WI38 (cell line): ENCODE measurements around the gene CDH16.
"Not testable (repeated sequence)": the region's sequence is repeated elsewhere in the genome, so short reads cannot be mapped to it uniquely, and the experiment has no call there.

Source experiments
- H3K4me3 ChIP-seq: 2 replicates; pipeline ENCODE4 v1.5.1; 2011; ENCODE audit warnings: low read depth, mild to moderate bottlenecking, control low read depth, low read length
- TF ChIP-seq, protein P1 (sequence below): IDR thresholded peaks from 2 replicates; pipeline ENCODE4 v1.5.1; 2012; ENCODE audit warnings: low read depth, mild to moderate bottlenecking, control low read depth, low read length

The CDH16 gene

DNA sequence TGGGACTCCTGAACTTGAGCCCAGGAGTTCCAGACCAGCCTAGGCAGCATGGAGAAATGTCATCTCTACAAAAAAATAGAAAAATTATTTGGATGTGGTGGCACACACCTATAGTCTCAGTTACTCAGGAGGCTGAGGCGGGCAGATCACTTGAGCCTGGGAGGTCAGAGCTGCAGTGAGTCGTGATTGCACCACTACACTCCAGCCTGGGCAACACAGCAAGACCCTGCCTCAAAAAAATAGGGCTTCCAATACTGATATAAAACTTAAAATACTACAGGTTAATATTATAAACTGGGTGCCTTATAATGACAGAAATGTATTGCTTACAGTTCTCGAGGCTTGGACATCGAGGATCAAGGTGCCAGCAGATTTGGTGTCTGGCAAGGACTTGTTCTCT lies 27.3 kb upstream of the CDH16 start:
- TF ChIP-seq, protein P1, sequence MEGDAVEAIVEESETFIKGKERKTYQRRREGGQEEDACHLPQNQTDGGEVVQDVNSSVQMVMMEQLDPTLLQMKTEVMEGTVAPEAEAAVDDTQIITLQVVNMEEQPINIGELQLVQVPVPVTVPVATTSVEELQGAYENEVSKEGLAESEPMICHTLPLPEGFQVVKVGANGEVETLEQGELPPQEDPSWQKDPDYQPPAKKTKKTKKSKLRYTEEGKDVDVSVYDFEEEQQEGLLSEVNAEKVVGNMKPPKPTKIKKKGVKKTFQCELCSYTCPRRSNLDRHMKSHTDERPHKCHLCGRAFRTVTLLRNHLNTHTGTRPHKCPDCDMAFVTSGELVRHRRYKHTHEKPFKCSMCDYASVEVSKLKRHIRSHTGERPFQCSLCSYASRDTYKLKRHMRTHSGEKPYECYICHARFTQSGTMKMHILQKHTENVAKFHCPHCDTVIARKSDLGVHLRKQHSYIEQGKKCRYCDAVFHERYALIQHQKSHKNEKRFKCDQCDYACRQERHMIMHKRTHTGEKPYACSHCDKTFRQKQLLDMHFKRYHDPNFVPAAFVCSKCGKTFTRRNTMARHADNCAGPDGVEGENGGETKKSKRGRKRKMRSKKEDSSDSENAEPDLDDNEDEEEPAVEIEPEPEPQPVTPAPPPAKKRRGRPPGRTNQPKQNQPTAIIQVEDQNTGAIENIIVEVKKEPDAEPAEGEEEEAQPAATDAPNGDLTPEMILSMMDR: no peak
- no peak overlapping the region for H3K4me3 ChIP-seq

GRCh38 chr16:66944971-66945370 lies 26.3 kb upstream of the CDH16 start:
- not testable (repeated sequence) for H3K4me3 ChIP-seq

GRCh38 chr16:66944054-66944441 lies 25.4 kb upstream of the CDH16 start:
- TF ChIP-seq, protein P1: no peak
- no peak overlapping the region for H3K4me3 ChIP-seq

GRCh38 chr16:66943426-66944053 lies 24.9 kb upstream of the CDH16 start:
- H3K4me3 ChIP-seq: no peak overlapping the region
- TF ChIP-seq, protein P1: no peak

DNA sequence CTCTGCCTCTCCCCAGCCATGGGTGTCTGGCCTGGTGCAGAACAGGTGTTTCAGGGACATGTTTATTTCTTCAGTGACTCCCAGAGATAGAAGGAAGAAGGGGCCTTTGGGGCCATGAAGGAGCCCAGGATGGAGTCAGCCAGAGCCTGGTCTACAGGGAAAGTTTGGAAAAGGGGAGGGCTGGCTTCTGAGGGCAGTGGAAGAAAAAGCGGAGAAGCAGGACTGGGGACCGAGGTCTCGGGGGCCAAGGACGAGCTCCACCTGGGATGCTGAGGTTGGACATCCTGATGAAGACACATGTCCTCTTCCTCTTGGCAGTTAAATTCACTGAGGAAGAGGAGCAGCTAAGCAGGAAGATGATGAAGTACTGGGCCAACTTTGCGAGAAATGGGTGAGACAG lies 24.3 kb upstream of the CDH16 start:
- TF ChIP-seq, protein P1: no peak
- H3K4me3 ChIP-seq: no peak overlapping the region

DNA sequence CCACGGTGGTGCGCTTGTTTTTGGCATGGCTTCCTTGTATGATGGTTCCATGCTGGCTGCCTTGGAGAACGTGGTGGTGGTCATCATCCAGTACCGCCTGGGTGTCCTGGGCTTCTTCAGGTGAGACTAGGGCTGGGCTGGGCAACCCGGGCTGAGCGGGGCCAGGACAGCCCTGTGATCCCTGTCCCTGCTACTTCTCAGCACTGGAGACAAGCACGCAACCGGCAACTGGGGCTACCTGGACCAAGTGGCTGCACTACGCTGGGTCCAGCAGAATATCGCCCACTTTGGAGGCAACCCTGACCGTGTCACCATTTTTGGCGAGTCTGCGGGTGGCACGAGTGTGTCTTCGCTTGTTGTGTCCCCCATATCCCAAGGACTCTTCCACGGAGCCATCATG lies 21.6 kb upstream of the CDH16 start:
- TF ChIP-seq, protein P1: no peak
- H3K4me3 ChIP-seq: no peak overlapping the region

GRCh38 chr16:66939366-66939765 lies 20.7 kb upstream of the CDH16 start:
- no peak overlapping the region for H3K4me3 ChIP-seq
- TF ChIP-seq, protein P1: no peak

DNA sequence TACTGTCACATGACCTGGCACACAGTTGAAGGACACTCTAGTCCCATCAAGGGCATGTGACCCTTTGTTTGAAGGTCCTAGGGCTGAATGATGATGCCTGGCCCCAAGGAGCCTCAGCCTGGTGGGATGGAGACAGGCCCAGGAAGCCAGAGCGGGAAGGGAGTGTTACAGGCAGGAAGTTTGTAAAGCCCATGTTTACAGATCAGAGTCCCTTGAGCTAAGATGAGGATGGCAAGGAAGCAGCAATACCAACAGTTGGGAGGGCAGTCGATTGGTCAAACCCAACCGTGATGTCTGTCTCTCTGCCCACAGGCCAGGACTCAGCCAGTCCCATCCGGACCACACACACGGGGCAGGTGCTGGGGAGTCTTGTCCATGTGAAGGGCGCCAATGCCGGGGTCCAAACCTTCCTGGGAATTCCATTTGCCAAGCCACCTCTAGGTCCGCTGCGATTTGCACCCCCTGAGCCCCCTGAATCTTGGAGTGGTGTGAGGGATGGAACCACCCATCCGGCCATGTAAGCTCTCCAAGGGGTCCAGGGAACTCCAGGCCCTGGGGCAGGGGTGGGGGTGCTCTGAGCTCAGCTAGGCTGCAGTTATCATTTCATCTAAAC lies 19.1 kb upstream of the CDH16 start:
- H3K4me3 ChIP-seq: no peak overlapping the region
- TF ChIP-seq, protein P1: no peak
